AG09319 (cell line): ENCODE data around the gene DDX6.
"Not testable (repeated sequence)": the region's sequence is repeated elsewhere in the genome, so short reads cannot be mapped to it uniquely, and the experiment has no call there.

ENCODE experiments used
- DNase-seq: peaks from one replicate; pipeline ENCODE4 v3.0.0-alpha.2; 2010; ENCODE audit warnings: low read depth; ENCODE audit errors: extremely low read depth
- CTCF ChIP-seq: IDR thresholded peaks from 2 replicates; pipeline ENCODE4 v1.5.1; 2011; ENCODE audit warnings: low read depth, mild to moderate bottlenecking, inconsistent platforms, low read length, moderate library complexity

Gene DDX6

GRCh38 chr11:118791111-118791960, at the start of gene DDX6:
Gene DDX6 (minus strand): TSS chr11:118791164. CDS start chr11:118786251, 4,913 bp downstream.
- peak; percentile 74 for DNase-seq
- TF ChIP-seq CTCF, result peak; percentile 37

- DNase-seq, result no peak
- no peak for TF ChIP-seq CTCF
These were observed 48.1 kb upstream of the DDX6 start for GRCh38 chr11:118838905-118839553.

- no peak for TF ChIP-seq CTCF
- DNase-seq, result no peak
These were observed 46.9 kb upstream of the DDX6 start for GRCh38 chr11:118837868-118838267.

- no peak for DNase-seq
These were observed 43.6 kb upstream of the DDX6 start for GRCh38 chr11:118834427-118835028.

GRCh38 chr11:118827118-118827517, 36.2 kb upstream of the DDX6 start:
- TF ChIP-seq CTCF, result no peak
- DNase-seq, result no peak

More at GRCh38 chr11:118834427-118835028, 43.6 kb upstream of the DDX6 start:
- no peak for TF ChIP-seq CTCF

GRCh38 chr11:118822936-118823510, 32.1 kb upstream of the DDX6 start:
- DNase-seq, result not testable (repeated sequence)

GRCh38 chr11:118820412-118821357, 29.7 kb upstream of the DDX6 start:
- DNase-seq, result no peak
- no peak for TF ChIP-seq CTCF

GRCh38 chr11:118820025-118820379, 29.0 kb upstream of the DDX6 start:
- DNase-seq, result not testable (repeated sequence)
